Endodermal cell (in vitro differentiated cells): ENCODE results near the gene PIP4K2C. TPM values are rescaled to one million over a fixed set of nuclear protein-coding genes. Genes with fewer than 3 reads are reported as not detected.
A peak's percentile ranks its signal among the peaks of the same experiment; 100 is the strongest.

ENCODE experiments used
- DNase-seq: peaks from one replicate; pipeline ENCODE4 v3.0.0-alpha.2; 2017
- H3K27ac ChIP-seq: 2 replicates; pipeline ENCODE4 v1.5.1; 2013; ENCODE audit warnings: mild to moderate bottlenecking, low read depth, low read length, moderate library complexity
- H3K27me3 ChIP-seq: 2 replicates; pipeline ENCODE4 v1.6.1; 2013; ENCODE audit warnings: mild to moderate bottlenecking, low read length, moderate library complexity; ENCODE audit not compliant: insufficient read depth, control insufficient read depth, poor library complexity, severe bottlenecking
- H3K36me3 ChIP-seq: 2 replicates; pipeline ENCODE4 v1.7.0; 2013; ENCODE audit warnings: mild to moderate bottlenecking, low read length, moderate library complexity; ENCODE audit not compliant: control insufficient read depth, insufficient read depth
- H3K4me1 ChIP-seq: one replicate; pipeline ENCODE4 v1.7.0; 2013; ENCODE audit warnings: low read length; ENCODE audit not compliant: control insufficient read depth, insufficient read depth
- H3K4me3 ChIP-seq: 2 replicates; pipeline ENCODE4 v1.5.1; 2013; ENCODE audit warnings: mild to moderate bottlenecking, low read length, moderate library complexity
- H3K9ac ChIP-seq: 2 replicates; pipeline ENCODE4 v1.6.1; 2013; ENCODE audit warnings: mild to moderate bottlenecking, low read length, moderate library complexity; ENCODE audit not compliant: poor library complexity, severe bottlenecking; ENCODE audit errors: extremely low read depth
- H3K9me3 ChIP-seq: 2 replicates; pipeline ENCODE4 v1.6.1; 2013; ENCODE audit warnings: mild to moderate bottlenecking, low read length, moderate library complexity; ENCODE audit not compliant: control insufficient read depth
- H3K27ac Mint-ChIP-seq: 2 replicates; pipeline ENCODE4 v1.8.0; 2020; ENCODE audit warnings: mixed read lengths
- H3K27me3 Mint-ChIP-seq: 2 replicates; pipeline ENCODE4 v1.8.0; 2021; ENCODE audit warnings: mild to moderate bottlenecking, mixed read lengths; ENCODE audit not compliant: insufficient read depth
- H3K36me3 Mint-ChIP-seq: 2 replicates; pipeline ENCODE4 v1.8.0; 2020; ENCODE audit warnings: low read depth, mixed read lengths
- H3K4me1 Mint-ChIP-seq: 2 replicates; pipeline ENCODE4 v1.8.0; 2020; ENCODE audit warnings: mixed read lengths
- H3K4me3 Mint-ChIP-seq: 2 replicates; pipeline ENCODE4 v1.8.0; 2020; ENCODE audit warnings: mild to moderate bottlenecking, moderate library complexity, mixed read lengths
- H3K9me3 Mint-ChIP-seq: 2 replicates; pipeline ENCODE4 v1.8.0; 2020; ENCODE audit warnings: mild to moderate bottlenecking, mixed read lengths
- CTCF ChIP-seq: fragments of 200-600 bp; sonication (generic); conservative IDR thresholded peaks from 2 replicates; pipeline ENCODE4 v1.5.0; 2021; ENCODE audit warnings: antibody characterized with exemption, mild to moderate bottlenecking
- WGBS, 2 experiments: methylation state at CpG; one replicate each; pipeline versions ENCODE4 v1.1.5 to v1.1.7; 2013; ENCODE audit warnings: missing lambda C conversion rate in 2 of 2, mixed read lengths in 1 of 2; ENCODE audit not compliant: insufficient coverage in 1 of 2, insufficient read length in 1 of 2; 5-methylcytosine and 5-hydroxymethylcytosine counted together
- total RNA-seq, 2 donors: library from RNA; stranded (reverse); fragmentation: NEBNext Ultra II Directional in 1 of 2; extraction: Animal tissue kit (Norgen Biotek cat#: 25700) in 1 of 2; gene quantifications; 2 replicates in 1 of 2; 3 replicates in 1 of 2; pipeline ENCODE4 v1.2.1, GENCODE V29; 2021

Gene PIP4K2C
- total RNA-seq, 2 donors from 2014 or later, result 40.9 to 45.5 TPM

- Mint-ChIP-seq H3K27me3 (peaks cover 81% of the 10 kb centered on the region), H3K27ac (no peak overlapping the region), H3K36me3 (peaks cover 20% of the 10 kb centered on the region), H3K4me3 (no peak overlapping the region), H3K9me3 (no peaks in the 10 kb centered on the region), H3K4me1 (peaks cover 8% of the 10 kb centered on the region)
- Histone ChIP-seq H3K27ac (no peak overlapping the region), H3K4me3 (no peak overlapping the region), H3K36me3 (peaks cover 10% of the 10 kb centered on the region), H3K27me3 (peaks cover 53% of the 10 kb centered on the region), H3K9me3 (no peaks in the 10 kb centered on the region), H3K4me1 (no peaks in the 10 kb centered on the region), H3K9ac (no peak overlapping the region)
- TF ChIP-seq CTCF, result no peak
- 92 to 98% methylated on average over 8 to 10 of the region's 10 CpGs for WGBS, 2 experiments
- DNase-seq, result no peak
Measured at GRCh38 chr12:57613427-57614109, 22.6 kb downstream of the PIP4K2C start.

- 71 to 98% methylated on average over 6 to 14 of the region's 14 CpGs for WGBS, 2 experiments
- DNase-seq, result peak; percentile 91
Measured at GRCh38 chr12:57614178-57614947, 23.4 kb downstream of the PIP4K2C start.

More at GRCh38 chr12:57614178-57614947, 23.4 kb downstream of the PIP4K2C start:
- Mint-ChIP-seq H3K9me3 (no peaks in the 10 kb centered on the region), H3K4me3 (no peak overlapping the region), H3K27ac (no peak overlapping the region), H3K27me3 (peaks cover 86% of the 10 kb centered on the region), H3K36me3 (peaks cover 18% of the 10 kb centered on the region), H3K4me1 (peaks cover 10% of the 10 kb centered on the region)
- no peak overlapping the region for H3K27ac ChIP-seq
- no peaks in the 10 kb centered on the region for H3K9me3 ChIP-seq
- H3K4me1 ChIP-seq, result no peaks in the 10 kb centered on the region
- peaks cover 60% of the 10 kb centered on the region for H3K27me3 ChIP-seq
- H3K4me3 ChIP-seq, result no peak overlapping the region
- no peak overlapping the region for H3K9ac ChIP-seq
- H3K36me3 ChIP-seq, result peaks cover 7% of the 10 kb centered on the region
- TF ChIP-seq CTCF, result no peak
